GM18502 (cell line): ENCODE measurements around the gene MRPL17.
"Not testable (repeated sequence)": the region's sequence is repeated elsewhere in the genome, so short reads cannot be mapped to it uniquely, and the experiment has no call there.

ENCODE experiments used
- ATAC-seq: cut with Tn5 transposase; IDR thresholded peaks from one replicate; pipeline ENCODE4 v1.9.1; 2021; ENCODE audit warnings: mild to moderate bottlenecking; ENCODE audit not compliant: unreplicated experiment, poor library complexity

MRPL17 gene

GRCh38 chr11:6686006-6686405 is 2.9 kb upstream of the MRPL17 start:
- ATAC-seq = no peak

- not testable (repeated sequence) for ATAC-seq
Observed at GRCh38 chr11:6684068-6684467, 928 bp upstream of the MRPL17 start.

- peak; percentile 3 for ATAC-seq
Observed at GRCh38 chr11:6682591-6682935, 577 bp downstream of the MRPL17 start.

GRCh38 chr11:6681949-6682348 is 1.2 kb downstream of the MRPL17 start:
- ATAC-seq = no peak

GRCh38 chr11:6681505-6681904 is 1.6 kb downstream of the MRPL17 start:
- ATAC-seq = no peak

- ATAC-seq = no peak
Observed at GRCh38 chr11:6677018-6677417, 6.1 kb downstream of the MRPL17 start.

GRCh38 chr11:6674862-6675261 is 8.3 kb downstream of the MRPL17 start:
- no peak for ATAC-seq

GRCh38 chr11:6674219-6674597 is 8.9 kb downstream of the MRPL17 start:
- ATAC-seq = no peak

- no peak for ATAC-seq
Observed at GRCh38 chr11:6673523-6674218, 9.5 kb downstream of the MRPL17 start.

GRCh38 chr11:6671991-6672390 is 11.1 kb downstream of the MRPL17 start:
- no peak for ATAC-seq

- no peak for ATAC-seq
Observed at GRCh38 chr11:6670202-6670830, 12.8 kb downstream of the MRPL17 start.

- peak; percentile 60 for ATAC-seq
Observed at GRCh38 chr11:6667733-6668374, 15.3 kb downstream of the MRPL17 start.

- ATAC-seq = no peak
Observed at GRCh38 chr11:6666302-6667183, 16.6 kb downstream of the MRPL17 start.

GRCh38 chr11:6664551-6664950 is 18.6 kb downstream of the MRPL17 start:
- no peak for ATAC-seq

GRCh38 chr11:6663794-6664469 is 19.2 kb downstream of the MRPL17 start:
- ATAC-seq = no peak

- no peak for ATAC-seq
Observed at GRCh38 chr11:6660712-6661111, 22.4 kb downstream of the MRPL17 start.

GRCh38 chr11:6658647-6659046 is 24.5 kb downstream of the MRPL17 start:
- ATAC-seq = no peak

GRCh38 chr11:6657346-6657745 is 25.8 kb downstream of the MRPL17 start:
- no peak for ATAC-seq

- no peak for ATAC-seq
Observed at GRCh38 chr11:6656936-6657335, 26.2 kb downstream of the MRPL17 start.

- ATAC-seq = no peak
Observed at GRCh38 chr11:6656584-6656915, 26.6 kb downstream of the MRPL17 start.
